ENCODE measurements around the gene PLA2G4D. TPM values are rescaled to one million over a fixed set of nuclear protein-coding genes. Genes with fewer than 3 reads are reported as not detected.
A peak's percentile ranks its signal among the peaks of the same experiment; 100 is the strongest.

PLA2G4D gene
- total RNA-seq, 1 donor from 2014 or later = 0.13 TPM

GRCh38 chr15:42090370-42090769, 4.0 kb downstream of the PLA2G4D start:
- no peak for DNase-seq (ENCODE audit: low spot score)

DNA sequence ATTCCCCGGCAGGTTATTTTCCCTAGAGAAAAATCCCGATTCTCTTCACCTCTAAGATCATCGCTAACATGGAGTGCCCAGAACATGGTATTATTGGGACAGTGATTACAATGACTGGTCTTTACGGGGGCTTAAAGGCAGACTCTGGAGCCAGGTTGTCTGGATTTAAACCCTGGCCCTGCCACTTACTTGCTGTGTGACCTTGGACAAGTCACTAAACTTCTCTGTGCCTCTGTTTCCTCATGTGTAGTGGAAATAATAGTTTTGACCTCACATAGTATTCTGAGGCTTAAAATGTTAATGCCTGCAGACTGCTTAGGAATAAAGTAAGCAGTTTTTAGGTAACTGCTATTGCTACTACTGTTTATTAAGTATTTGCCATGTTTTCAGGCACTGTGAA, 4.4 kb downstream of the PLA2G4D start:
- DNase-seq (ENCODE audit: low spot score) = no peak

GRCh38 chr15:42088801-42089640, 5.3 kb downstream of the PLA2G4D start:
- DNase-seq (ENCODE audit: low spot score) = no peak

DNA sequence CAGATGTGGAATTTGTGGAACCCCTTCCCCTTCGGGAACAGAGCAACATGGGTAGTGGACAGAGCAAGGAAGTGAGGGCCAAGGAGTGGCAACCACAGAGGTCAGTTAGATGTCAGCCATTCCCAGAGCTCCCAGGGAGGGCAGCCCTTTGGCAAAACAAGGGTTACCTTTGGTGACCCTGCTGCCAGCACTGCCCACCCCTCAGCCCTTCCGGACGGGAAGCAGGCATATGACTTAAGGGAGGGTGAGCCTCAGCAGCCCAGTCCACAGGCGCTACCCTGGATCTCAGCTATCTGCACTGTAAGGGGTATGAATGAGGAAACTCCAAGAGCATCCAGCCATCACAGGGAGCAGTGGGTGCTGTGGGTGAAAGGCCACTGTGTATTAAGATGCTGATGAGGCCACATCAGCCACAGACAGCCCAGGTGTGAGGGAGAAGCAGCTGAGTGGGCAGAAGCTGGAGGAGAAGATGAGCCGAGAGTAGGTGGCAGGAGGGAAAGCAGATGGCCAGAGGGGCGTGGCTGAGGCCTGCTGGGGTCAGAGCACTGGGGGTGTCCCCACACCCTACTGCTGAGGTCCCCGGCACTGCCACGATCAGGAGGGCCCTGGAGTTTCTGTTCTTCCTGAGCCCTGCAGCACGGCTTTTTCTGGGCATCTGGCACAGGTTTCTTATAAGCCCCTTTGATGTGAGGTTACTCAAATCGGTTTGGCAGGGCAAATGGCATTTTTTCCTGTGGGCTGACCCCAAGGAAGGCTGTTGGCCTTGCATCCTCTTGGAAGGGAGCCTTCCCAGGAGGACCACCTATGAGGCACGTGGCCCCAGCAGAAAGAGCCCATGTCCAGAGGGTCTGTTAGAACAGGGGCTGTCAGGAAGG, 6.2 kb downstream of the PLA2G4D start:
- DNase-seq (ENCODE audit: low spot score) = no peak

GRCh38 chr15:42087460-42087859, 6.9 kb downstream of the PLA2G4D start:
- DNase-seq (ENCODE audit: low spot score) = no peak

- DNase-seq (ENCODE audit: low spot score) = no peak
These were observed 8.6 kb downstream of the PLA2G4D start for GRCh38 chr15:42085721-42086120.

GRCh38 chr15:42085236-42085605, 9.1 kb downstream of the PLA2G4D start:
- DNase-seq (ENCODE audit: low spot score) = no peak

DNA sequence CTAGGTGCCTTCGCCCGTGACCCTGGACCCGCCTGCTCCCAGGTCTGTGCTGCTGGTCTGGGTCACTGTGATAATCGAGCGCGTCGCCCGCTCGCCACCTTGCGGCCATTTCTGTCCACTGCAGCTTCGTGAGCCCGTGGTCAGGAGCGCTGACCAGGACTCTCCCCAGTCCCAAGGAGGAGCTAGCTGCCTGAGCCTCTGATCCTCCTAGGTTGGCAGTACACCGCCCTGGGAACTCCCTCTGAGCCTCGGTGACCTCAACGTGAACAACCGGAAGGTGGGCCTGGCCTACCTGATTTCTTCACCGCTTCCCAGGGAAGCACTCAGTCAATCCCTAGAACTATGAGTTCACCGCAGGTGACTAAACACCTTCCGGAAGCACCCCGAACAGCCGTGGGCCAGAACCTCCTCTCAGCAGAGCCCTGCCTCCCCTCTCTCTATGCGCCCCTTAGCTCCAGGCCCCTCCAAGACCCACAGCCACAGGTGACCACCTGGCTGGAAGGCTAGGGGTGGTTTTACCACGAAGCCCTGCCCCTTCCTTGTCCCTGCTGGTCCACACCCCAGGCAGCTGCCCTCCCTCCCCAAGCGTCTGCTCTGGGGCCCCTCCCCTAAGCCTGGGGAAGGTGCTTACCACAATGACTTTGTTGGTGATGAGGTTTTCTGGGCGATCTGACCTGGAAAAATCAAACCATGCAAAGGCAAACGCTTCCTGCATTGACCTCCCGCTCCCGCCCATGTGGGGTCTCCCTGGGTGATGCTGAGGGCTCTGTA, 9.7 kb downstream of the PLA2G4D start:
- peak; percentile 71 for DNase-seq (ENCODE audit: low spot score)

GRCh38 chr15:42083916-42084315, 10.4 kb downstream of the PLA2G4D start:
- no peak for DNase-seq (ENCODE audit: low spot score)

DNA sequence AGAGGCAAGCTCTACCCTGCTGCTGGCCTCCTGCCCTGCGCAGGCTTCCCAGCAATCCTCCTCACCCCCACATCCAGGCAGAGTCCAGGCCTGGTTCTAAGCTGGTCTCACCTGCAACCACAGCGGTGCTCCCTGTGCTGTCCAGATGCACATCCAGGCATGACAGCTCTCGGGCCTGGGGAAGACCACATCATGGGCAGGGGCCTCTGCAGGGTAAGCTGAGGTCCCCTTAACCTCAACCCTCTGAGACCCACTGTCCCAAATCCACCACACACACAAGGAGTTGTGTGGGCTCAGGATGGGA, 10.8 kb downstream of the PLA2G4D start:
- no peak for DNase-seq (ENCODE audit: low spot score)

- DNase-seq (ENCODE audit: low spot score) = no peak
These were observed 11.3 kb downstream of the PLA2G4D start for GRCh38 chr15:42082823-42083604.

DNA sequence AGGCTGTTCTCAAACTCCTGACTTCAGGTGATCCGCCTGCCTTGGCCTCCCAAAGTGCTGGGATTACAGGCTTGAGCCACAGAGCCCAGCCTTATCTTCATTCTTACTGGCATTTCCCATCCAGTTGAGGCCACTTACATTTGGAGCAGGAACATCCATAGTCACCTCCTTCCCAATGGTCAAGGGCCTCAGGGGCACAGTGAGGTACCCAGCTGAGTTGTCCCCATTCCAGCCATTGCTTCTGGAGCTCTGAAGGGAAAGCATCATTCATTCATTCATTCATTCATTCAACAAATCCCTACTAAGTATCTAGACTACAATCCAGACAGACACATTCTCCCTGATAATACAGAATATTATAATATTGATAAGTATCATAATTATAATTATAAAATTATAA, 12.2 kb downstream of the PLA2G4D start:
- no peak for DNase-seq (ENCODE audit: low spot score)

DNA sequence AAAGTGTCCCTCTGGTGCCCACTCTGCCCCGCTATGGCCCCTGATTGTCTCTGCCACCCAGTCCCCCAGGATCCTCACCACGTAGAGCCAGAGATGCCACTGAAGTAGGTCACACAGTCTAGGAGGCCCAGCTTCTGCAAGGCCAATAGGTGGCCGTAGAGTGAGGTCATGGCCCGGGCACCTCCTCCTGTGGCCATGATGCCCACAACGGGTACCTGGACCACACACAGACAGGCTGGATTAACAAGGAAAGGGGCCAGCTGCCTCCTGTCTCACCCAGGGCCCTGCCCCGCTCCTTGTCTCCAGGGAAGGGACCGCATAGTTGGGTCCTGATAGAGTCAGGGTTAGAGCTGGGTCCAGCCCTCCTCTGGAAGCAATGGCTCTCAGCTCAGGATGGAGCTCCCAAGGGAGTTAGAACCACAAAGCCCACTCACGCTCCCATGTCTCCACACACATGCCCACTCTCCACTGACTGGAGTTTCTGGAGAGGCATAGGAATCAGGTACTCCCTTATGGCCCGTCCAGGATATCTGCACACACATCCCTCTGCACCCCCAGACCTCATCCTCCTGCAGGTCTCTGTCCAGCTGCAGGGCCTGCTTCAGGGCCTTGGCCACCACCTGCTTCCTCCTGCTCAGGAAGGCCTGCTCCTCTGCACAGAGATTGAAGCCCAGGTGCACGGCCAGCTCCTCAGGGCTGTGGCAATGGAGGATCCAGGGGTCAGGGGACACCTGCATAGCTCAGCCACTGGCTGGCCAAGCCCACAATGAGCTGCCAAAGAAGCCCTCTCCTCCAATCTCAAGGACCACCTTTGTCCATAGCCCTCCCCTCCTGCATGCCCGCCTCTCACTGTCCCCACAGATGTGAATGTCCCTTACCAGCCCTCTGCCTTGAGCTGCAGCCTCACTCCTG, 13.2 kb downstream of the PLA2G4D start:
- DNase-seq (ENCODE audit: low spot score) = no peak

DNA sequence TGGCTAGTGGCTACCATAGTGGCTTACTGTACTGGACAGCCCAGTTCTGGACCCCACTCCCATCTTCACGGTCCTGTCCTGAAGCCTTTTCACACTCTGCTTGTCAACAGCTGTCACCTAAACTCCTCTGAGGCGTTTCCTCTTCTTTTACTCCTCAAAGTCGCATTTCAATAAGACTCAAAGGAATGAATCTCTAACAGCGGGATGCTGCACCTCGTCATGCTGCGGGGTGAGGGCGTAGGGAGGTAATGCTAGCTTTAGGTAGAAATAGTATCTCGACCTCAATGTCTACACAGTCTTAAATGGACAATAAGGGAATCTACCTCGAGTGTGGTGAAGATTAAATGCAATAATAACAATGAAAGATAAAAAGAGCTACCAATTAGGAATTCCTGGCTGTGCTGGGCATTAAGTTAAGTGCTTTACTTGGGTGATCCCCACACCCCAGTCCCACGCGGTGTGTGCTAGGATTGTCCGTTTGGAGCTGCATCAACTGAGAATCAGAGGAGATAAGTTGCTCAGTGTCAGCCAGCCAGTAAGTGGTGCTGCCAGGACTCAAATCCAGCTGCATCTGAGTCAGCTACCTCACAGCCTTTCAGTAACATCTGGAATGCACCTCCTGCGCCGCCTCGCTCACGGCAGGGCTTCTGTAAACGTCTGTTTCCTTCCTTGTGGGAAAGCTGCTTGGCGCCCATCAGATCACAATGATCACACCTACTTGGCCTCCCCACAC, 14.0 kb downstream of the PLA2G4D start:
- no peak for DNase-seq (ENCODE audit: low spot score)

DNA sequence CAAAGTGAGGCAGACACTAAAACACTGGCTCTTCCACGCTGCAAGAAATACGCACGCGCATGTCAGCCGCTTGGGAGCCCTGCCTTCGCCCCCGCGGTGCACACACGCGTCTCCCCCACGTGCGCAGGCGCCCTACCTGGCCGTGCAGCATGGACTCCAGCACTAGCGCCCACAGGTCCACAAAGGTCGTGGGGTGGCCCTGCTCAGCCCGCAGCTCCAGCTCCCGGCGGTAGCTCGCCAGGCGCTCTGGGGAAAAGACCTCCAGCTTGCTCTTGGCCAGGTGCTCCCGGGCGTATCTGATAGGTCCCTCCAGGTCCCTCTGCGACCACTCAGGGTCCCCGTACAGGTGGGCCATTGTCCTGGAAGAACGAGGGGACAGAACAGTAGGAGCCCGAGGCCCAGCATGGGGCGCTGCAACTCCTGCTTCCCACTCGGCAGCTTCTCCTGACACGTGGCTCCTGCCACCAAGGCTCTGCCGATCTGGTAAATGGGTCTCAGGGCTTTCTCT, 14.9 kb downstream of the PLA2G4D start:
- DNase-seq (ENCODE audit: low spot score) = no peak

- DNase-seq (ENCODE audit: low spot score) = no peak
These were observed 15.5 kb downstream of the PLA2G4D start for GRCh38 chr15:42078903-42079302.

DNA sequence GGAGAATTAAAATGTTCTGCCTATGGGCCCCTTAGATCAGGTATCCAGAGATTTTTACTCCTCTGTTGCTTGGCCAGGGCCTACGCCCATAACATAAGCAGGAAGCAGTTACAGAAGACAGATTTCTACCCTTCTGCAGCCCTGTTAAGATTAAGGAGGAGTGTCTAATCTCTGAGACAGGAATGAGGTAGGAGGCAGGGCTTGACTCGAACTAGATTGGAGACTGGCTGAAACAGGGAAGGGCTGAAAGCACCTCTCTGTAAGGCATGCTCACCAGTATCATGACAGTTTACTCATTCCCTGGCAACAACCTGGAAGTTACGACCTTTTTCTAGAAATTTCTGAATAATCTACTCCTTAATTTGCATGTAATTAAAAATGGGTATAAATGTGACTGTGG, 16.7 kb downstream of the PLA2G4D start:
- DNase-seq (ENCODE audit: low spot score) = no peak

DNA sequence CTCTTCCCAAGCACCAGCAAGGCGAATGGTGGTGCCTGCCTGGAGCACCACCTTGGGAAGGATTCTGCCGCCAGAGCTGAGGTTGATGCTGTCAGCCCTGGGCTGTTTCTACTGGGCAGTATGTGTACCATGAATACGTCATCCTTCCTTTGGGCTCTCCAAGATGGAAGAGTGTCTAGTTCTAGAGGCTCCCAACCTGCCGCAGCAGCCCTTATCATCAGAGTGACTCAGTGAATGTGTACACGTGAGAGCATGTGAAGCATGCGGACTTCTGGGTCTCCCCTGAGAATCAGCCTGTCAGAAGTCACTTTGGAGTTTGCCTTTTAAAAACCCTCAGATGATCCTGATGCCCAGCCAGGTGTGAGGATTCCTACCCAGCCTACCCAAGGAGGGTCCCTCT, 20.9 kb downstream of the PLA2G4D start:
- peak; percentile 22 for DNase-seq (ENCODE audit: low spot score)

DNA sequence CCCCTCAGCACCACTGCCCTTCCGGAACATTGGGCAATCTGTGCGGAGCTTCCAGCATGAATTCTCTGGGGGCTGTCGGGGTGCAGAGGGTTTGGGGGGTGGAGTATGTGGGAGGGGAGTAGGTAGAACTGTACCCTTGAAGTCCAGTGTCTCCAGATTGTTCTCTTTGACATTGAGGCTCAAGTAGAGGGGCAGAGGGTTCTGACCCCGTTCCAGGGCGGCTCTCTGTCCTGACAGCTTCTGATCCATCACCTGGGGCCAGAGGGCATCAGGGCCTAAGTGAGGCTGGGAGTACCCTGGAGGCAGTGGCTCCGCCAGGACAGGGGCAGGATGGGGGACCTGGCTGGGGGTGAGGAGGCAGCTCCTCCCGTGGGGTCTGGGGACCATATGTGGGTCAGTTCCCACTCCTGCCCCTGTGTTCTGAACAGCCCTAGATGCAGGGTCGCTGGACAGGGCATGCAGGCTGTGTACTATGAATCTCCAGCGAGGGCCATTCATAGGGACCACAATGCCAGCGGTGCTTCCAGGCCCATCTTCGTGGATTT, 22.1 kb downstream of the PLA2G4D start:
- peak; percentile 39 for DNase-seq (ENCODE audit: low spot score)

All from ureter (tissue), 1 donor.